ENCODE results near the gene GGNBP2. TPM values are rescaled to one million over a fixed set of nuclear protein-coding genes. Genes with fewer than 3 reads are reported as not detected.

GGNBP2 gene
- total and polyA plus RNA-seq, 2 donors (not counting 1 experiment from before 2014, with no cell fraction given) = 77.0 to 81.9 TPM

DNA sequence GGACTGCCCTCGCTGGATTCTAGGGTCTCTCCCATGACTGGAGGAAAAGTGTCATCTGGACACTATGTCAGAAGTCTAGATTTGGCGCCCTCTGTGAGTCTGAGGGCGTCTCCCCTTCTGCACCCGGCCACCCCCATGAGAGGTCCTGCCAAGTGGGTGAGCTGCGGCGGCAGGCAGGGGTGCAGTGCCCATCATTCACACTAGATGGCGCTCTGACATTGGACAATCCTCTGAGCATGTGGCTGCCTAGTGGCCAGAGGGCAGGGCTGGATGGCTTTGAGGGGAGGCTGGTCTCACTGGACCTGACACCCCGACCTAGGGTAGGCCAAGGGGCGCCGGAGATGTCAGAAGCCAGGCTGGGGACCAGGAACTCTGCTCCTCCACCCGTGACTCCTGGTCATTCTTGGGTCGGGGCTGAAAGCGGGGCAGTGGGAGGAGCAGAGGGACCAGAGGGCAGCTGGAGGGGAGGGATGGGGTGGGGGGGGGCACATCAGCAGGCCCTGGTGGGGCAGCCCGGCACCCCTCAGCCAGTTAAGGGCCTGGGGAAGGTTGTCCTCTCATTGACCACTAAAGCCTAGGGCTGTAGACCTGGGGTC lies 84.6 kb downstream of the GGNBP2 start:
- Histone ChIP-seq H3K79me2 (ENCODE audit: control insufficient read depth, insufficient read depth, low read length) (no peaks in the 10 kb centered on the region), H3K4me2 (ENCODE audit: extremely low read depth, insufficient read depth, low read length) (no peak overlapping the region), H2AFZ (ENCODE audit: low read length) (no peak overlapping the region), H3K27ac (ENCODE audit: insufficient read depth, low read length) (no peak overlapping the region), H3K9me3 (ENCODE audit: control insufficient read depth, insufficient read depth, low read depth, low read length) (no peaks in the 10 kb centered on the region), H3K36me3 (ENCODE audit: control insufficient read depth, insufficient read depth, low read length) (no peaks in the 10 kb centered on the region), H3K4me3 (replicated peaks in 1 of 4; ENCODE audit: control extremely low read depth in 1 of 4, insufficient read depth in 1 of 4, low read depth in 3 of 4, low read length in 4 of 4) (no peak overlapping the region), H4K20me1 (ENCODE audit: control insufficient read depth, extremely low read depth, insufficient read depth, low read length) (no peaks in the 10 kb centered on the region), H3K9ac (ENCODE audit: insufficient read depth, low read length) (no peak overlapping the region), H3K4me1 (ENCODE audit: control insufficient read depth, extremely low read depth, insufficient read depth, low read length) (no peaks in the 10 kb centered on the region), H3K27me3 (ENCODE audit: control insufficient read depth, insufficient read depth, low read length) (peaks cover 21% of the 10 kb centered on the region)
- peak; percentile 41 to 65 for DNase-seq (ENCODE audit: low read depth in 2 of 2)
- TF ChIP-seq EZH2 (IDR thresholded peaks at IDR 0.05; ENCODE audit: low read length, missing control alignments) = no peak
- TF ChIP-seq, protein P1, sequence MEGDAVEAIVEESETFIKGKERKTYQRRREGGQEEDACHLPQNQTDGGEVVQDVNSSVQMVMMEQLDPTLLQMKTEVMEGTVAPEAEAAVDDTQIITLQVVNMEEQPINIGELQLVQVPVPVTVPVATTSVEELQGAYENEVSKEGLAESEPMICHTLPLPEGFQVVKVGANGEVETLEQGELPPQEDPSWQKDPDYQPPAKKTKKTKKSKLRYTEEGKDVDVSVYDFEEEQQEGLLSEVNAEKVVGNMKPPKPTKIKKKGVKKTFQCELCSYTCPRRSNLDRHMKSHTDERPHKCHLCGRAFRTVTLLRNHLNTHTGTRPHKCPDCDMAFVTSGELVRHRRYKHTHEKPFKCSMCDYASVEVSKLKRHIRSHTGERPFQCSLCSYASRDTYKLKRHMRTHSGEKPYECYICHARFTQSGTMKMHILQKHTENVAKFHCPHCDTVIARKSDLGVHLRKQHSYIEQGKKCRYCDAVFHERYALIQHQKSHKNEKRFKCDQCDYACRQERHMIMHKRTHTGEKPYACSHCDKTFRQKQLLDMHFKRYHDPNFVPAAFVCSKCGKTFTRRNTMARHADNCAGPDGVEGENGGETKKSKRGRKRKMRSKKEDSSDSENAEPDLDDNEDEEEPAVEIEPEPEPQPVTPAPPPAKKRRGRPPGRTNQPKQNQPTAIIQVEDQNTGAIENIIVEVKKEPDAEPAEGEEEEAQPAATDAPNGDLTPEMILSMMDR (conservative IDR thresholded peaks at IDR 0.05 in 1 of 2, IDR thresholded peaks at IDR 0.05 in 1 of 2; ENCODE audit: low read depth in 1 of 2, low read length in 2 of 2) = peak; percentile 93 to 96

GRCh38 chr17:36629970-36630502 lies 85.3 kb downstream of the GGNBP2 start:
- Histone ChIP-seq H3K9ac (ENCODE audit: insufficient read depth, low read length) (no peak overlapping the region), H3K9me3 (ENCODE audit: control insufficient read depth, insufficient read depth, low read depth, low read length) (no peaks in the 10 kb centered on the region)

DNA sequence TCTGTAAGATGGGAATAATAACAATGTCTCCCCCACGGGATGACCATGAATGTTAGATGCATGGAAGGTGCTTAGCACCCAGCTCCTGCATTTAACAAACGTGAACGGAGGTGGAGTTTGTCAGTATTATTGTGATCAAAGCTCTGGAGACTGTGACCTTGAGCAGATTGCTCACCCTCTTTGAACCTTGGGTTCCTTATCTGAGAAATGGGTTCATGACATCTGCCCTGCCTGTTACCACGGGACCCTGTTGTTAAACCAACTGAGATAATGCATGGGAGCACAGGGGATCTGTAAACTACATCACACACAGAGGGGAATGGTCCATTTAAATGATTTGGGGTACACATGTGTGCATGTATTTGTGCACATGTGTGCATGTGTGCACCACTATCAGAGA lies 86.3 kb downstream of the GGNBP2 start:
- no peaks in the 10 kb centered on the region for H3K36me3 ChIP-seq (ENCODE audit: control insufficient read depth, insufficient read depth, low read length)
- H3K4me3 ChIP-seq (replicated peaks in 1 of 4; ENCODE audit: control extremely low read depth in 1 of 4, insufficient read depth in 1 of 4, low read depth in 3 of 4, low read length in 4 of 4) = no peak overlapping the region
- TF ChIP-seq, protein P1 (conservative IDR thresholded peaks at IDR 0.05 in 1 of 2, IDR thresholded peaks at IDR 0.05 in 1 of 2; ENCODE audit: low read depth in 1 of 2, low read length in 2 of 2) = no peak
- no peak for TF ChIP-seq EZH2 (IDR thresholded peaks at IDR 0.05; ENCODE audit: low read length, missing control alignments)
- no peaks in the 10 kb centered on the region for H4K20me1 ChIP-seq (ENCODE audit: control insufficient read depth, extremely low read depth, insufficient read depth, low read length)
- no peak overlapping the region for H2AFZ ChIP-seq (ENCODE audit: low read length)
- no peaks in the 10 kb centered on the region for H3K79me2 ChIP-seq (ENCODE audit: control insufficient read depth, insufficient read depth, low read length)
- H3K4me1 ChIP-seq (ENCODE audit: control insufficient read depth, extremely low read depth, insufficient read depth, low read length) = no peaks in the 10 kb centered on the region
- no peak overlapping the region for H3K27ac ChIP-seq (ENCODE audit: insufficient read depth, low read length)
- H3K4me2 ChIP-seq (ENCODE audit: extremely low read depth, insufficient read depth, low read length) = no peak overlapping the region
- no peak overlapping the region for H3K9ac ChIP-seq (ENCODE audit: insufficient read depth, low read length)
- H3K9me3 ChIP-seq (ENCODE audit: control insufficient read depth, insufficient read depth, low read depth, low read length) = no peaks in the 10 kb centered on the region
- peaks cover 30% of the 10 kb centered on the region for H3K27me3 ChIP-seq (ENCODE audit: control insufficient read depth, insufficient read depth, low read length)
- DNase-seq (ENCODE audit: low read depth in 2 of 2) = no peak

More at GRCh38 chr17:36629970-36630502, 85.3 kb downstream of the GGNBP2 start:
- no peak overlapping the region for H3K4me3 ChIP-seq (replicated peaks in 1 of 4; ENCODE audit: control extremely low read depth in 1 of 4, insufficient read depth in 1 of 4, low read depth in 3 of 4, low read length in 4 of 4)
- H3K4me2 ChIP-seq (ENCODE audit: extremely low read depth, insufficient read depth, low read length) = no peak overlapping the region
- H2AFZ ChIP-seq (ENCODE audit: low read length) = no peak overlapping the region
- no peak overlapping the region for H3K27ac ChIP-seq (ENCODE audit: insufficient read depth, low read length)
- H3K36me3 ChIP-seq (ENCODE audit: control insufficient read depth, insufficient read depth, low read length) = no peaks in the 10 kb centered on the region
- H3K4me1 ChIP-seq (ENCODE audit: control insufficient read depth, extremely low read depth, insufficient read depth, low read length) = no peaks in the 10 kb centered on the region
- DNase-seq (ENCODE audit: low read depth in 2 of 2) = no peak
- peaks cover 27% of the 10 kb centered on the region for H3K27me3 ChIP-seq (ENCODE audit: control insufficient read depth, insufficient read depth, low read length)
- no peaks in the 10 kb centered on the region for H4K20me1 ChIP-seq (ENCODE audit: control insufficient read depth, extremely low read depth, insufficient read depth, low read length)
- TF ChIP-seq, protein P1 (conservative IDR thresholded peaks at IDR 0.05 in 1 of 2, IDR thresholded peaks at IDR 0.05 in 1 of 2; ENCODE audit: low read depth in 1 of 2, low read length in 2 of 2) = no peak
- no peak for TF ChIP-seq EZH2 (IDR thresholded peaks at IDR 0.05; ENCODE audit: low read length, missing control alignments)
- H3K79me2 ChIP-seq (ENCODE audit: control insufficient read depth, insufficient read depth, low read length) = no peaks in the 10 kb centered on the region

Measured in fibroblast of lung (primary cell).